HG02885 (cell line): Measurements from ENCODE around the gene PDGFRA.
"Not testable (repeated sequence)": the region's sequence is repeated elsewhere in the genome, so short reads cannot be mapped to it uniquely, and the experiment has no call there.

Source experiments
- ATAC-seq: cut with Tn5 transposase; IDR thresholded peaks from one replicate; pipeline ENCODE4 v1.9.1; 2021; ENCODE audit warnings: mild to moderate bottlenecking; ENCODE audit not compliant: unreplicated experiment, poor library complexity

PDGFRA gene

GRCh38 chr4:54227256-54228055 lies 1.6 kb upstream of the PDGFRA start:
- peak; percentile 19 for ATAC-seq

- ATAC-seq = peak; percentile 47
Measured at GRCh38 chr4:54228056-54228527, 1.0 kb upstream of the PDGFRA start.

GRCh38 chr4:54228546-54228945 lies 547 bp upstream of the PDGFRA start:
- ATAC-seq = no peak

GRCh38 chr4:54229631-54230483 lies 764 bp downstream of the PDGFRA start:
- no peak for ATAC-seq

GRCh38 chr4:54230484-54231418 lies 1.7 kb downstream of the PDGFRA start:
- ATAC-seq = no peak

GRCh38 chr4:54231419-54231767 lies 2.3 kb downstream of the PDGFRA start:
- ATAC-seq = no peak

- ATAC-seq = no peak
Measured at GRCh38 chr4:54231768-54232688, 2.9 kb downstream of the PDGFRA start.

- peak; percentile 93 for ATAC-seq
Measured at GRCh38 chr4:54233277-54233696, 4.2 kb downstream of the PDGFRA start.

- peak; percentile 60 for ATAC-seq
Measured at GRCh38 chr4:54233697-54234496, 4.8 kb downstream of the PDGFRA start.

- no peak for ATAC-seq
Measured at GRCh38 chr4:54234497-54235205, 5.6 kb downstream of the PDGFRA start.

GRCh38 chr4:54236316-54236715 lies 7.2 kb downstream of the PDGFRA start:
- ATAC-seq = not testable (repeated sequence)

GRCh38 chr4:54237770-54238169 lies 8.7 kb downstream of the PDGFRA start:
- ATAC-seq = no peak

GRCh38 chr4:54238389-54238788 lies 9.3 kb downstream of the PDGFRA start:
- no peak for ATAC-seq

- not testable (repeated sequence) for ATAC-seq
Measured at GRCh38 chr4:54241268-54241823, 12.3 kb downstream of the PDGFRA start.

GRCh38 chr4:54243541-54243940 lies 14.4 kb downstream of the PDGFRA start:
- ATAC-seq = not testable (repeated sequence)

GRCh38 chr4:54252312-54252711 lies 23.2 kb downstream of the PDGFRA start:
- ATAC-seq = not testable (repeated sequence)

- no peak for ATAC-seq
Measured at GRCh38 chr4:54254116-54254914, 25.2 kb downstream of the PDGFRA start.
